K562 (cell line): Measurements from ENCODE around the gene POMGNT1. TPM values are rescaled to one million over a fixed set of nuclear protein-coding genes. Genes with fewer than 3 reads are reported as not detected.

Source experiments
- FOXM1 ChIP-seq, 2 experiments: fragments of 450-650 bp in 1 of 2; sonication (generic) in 1 of 2; formaldehyde crosslinking in 1 of 2; IDR thresholded peaks; 2 replicates each; pipeline versions ENCODE4 v1.6.1 to v1.9.0; 2017 to 2022; ENCODE audit warnings: low read depth in 2 of 2, mild to moderate bottlenecking in 2 of 2, missing genetic modification reagents in 1 of 2, moderate library complexity in 1 of 2
- HDAC6 ChIP-seq: IDR thresholded peaks from 2 replicates; pipeline ENCODE4 v1.6.1; 2012; ENCODE audit warnings: low read depth, mild to moderate bottlenecking, control low read depth, inconsistent platforms, low read length, moderate library complexity
- KLF16 ChIP-seq: IDR thresholded peaks from 2 replicates; pipeline ENCODE4 v1.6.1; 2016; ENCODE audit warnings: antibody characterized with exemption
- NUFIP1 ChIP-seq: fragments of 450-650 bp; IDR thresholded peaks from 2 replicates; pipeline ENCODE4 v1.6.1; 2018; ENCODE audit not compliant: partially characterized antibody
- PTBP1 ChIP-seq: fragments of 200-400 bp; formaldehyde crosslinking; IDR thresholded peaks from 2 replicates; pipeline ENCODE4 v1.6.1; 2017; ENCODE audit warnings: low read depth, low read length
- RNF2 ChIP-seq: sonication (generic); IDR thresholded peaks from 2 replicates; pipeline ENCODE4 v1.6.1; 2016
- ZFX ChIP-seq: sonication (generic); formaldehyde crosslinking; IDR thresholded peaks from 2 replicates; pipeline ENCODE4 v1.8.0; 2022; ENCODE audit warnings: mild to moderate bottlenecking, missing genetic modification reagents, moderate library complexity
- ZNF24 ChIP-seq: fragments of 450-650 bp; IDR thresholded peaks from 2 replicates; pipeline ENCODE4 v1.6.1; 2016
- ZNF408 ChIP-seq: fragments of 250-450 bp; sonication (Bioruptor Pico); IDR thresholded peaks from 2 replicates; pipeline ENCODE4 v1.4.0; 2020; ENCODE audit warnings: low read depth, mild to moderate bottlenecking, moderate library complexity
- polyA plus RNA-seq, 8 experiments: library from polyadenylated mRNA; depleted of rRNA in 4 of 8; stranded (reverse) in 5 of 8; unstranded in 3 of 8; fragments of >200 nt; fragmentation: Nextera tagmentation in 2 of 8; fragmentation: Illumina TruSeq in 1 of 8; extraction: Ambion mirVana in 2 of 8; extraction: Trizol in 1 of 8; gene quantifications; 2 replicates each; pipeline versions ENCODE4 v1.2.1 to v1.2.3, GENCODE V29; 2011 to 2014; ENCODE audit warnings: inconsistent platforms in 1 of 8, missing spikeins in 1 of 8
- total RNA-seq, 7 experiments: library from RNA; depleted of rRNA in 6 of 7; stranded (reverse); fragments of >200 nt in 6 of 7; fragmentation: Illumina TruSeq in 2 of 7; extraction: Trizol in 2 of 7; gene quantifications; 2 replicates each; pipeline versions ENCODE4 v1.2.1 to v1.2.3, GENCODE V29; 2011 to 2021; ENCODE audit warnings: low replicate concordance in 1 of 7
- TF ChIP-seq, protein P1 (sequence below): fragments of 150-350 bp; conservative IDR thresholded peaks from 2 replicates; pipeline ENCODE4 v1.6.1; 2014; ENCODE audit warnings: low read length
- TF ChIP-seq, protein P2 (sequence below): fragments of 250-450 bp; sonication (Bioruptor Pico); IDR thresholded peaks from 2 replicates; pipeline ENCODE4 v1.4.0; 2020; ENCODE audit warnings: mild to moderate bottlenecking
- TF ChIP-seq, protein P3 (sequence below), 2 experiments: fragments of 150-350 bp in 1 of 2; IDR thresholded peaks; 2 replicates each; pipeline ENCODE4 v1.6.1; 2012 to 2016; ENCODE audit warnings: low read depth in 2 of 2, low read length in 2 of 2, mild to moderate bottlenecking in 1 of 2, moderate library complexity in 1 of 2
- TF ChIP-seq, protein P4 (sequence below): sonication (generic); formaldehyde crosslinking; IDR thresholded peaks from 2 replicates; pipeline ENCODE4 v1.8.0; 2022; ENCODE audit warnings: mild to moderate bottlenecking, missing genetic modification reagents

Gene POMGNT1
- total and polyA plus RNA-seq, 9 of the 15 experiments (the other 6 are each of a cell fraction or from before 2014, with no cell fraction given), result 14.1 to 58.9 (median 37.8) TPM

GRCh38 chr1:46158312-46159281, 39.6 kb downstream of the POMGNT1 start (continued):
- TF ChIP-seq, protein P1, sequence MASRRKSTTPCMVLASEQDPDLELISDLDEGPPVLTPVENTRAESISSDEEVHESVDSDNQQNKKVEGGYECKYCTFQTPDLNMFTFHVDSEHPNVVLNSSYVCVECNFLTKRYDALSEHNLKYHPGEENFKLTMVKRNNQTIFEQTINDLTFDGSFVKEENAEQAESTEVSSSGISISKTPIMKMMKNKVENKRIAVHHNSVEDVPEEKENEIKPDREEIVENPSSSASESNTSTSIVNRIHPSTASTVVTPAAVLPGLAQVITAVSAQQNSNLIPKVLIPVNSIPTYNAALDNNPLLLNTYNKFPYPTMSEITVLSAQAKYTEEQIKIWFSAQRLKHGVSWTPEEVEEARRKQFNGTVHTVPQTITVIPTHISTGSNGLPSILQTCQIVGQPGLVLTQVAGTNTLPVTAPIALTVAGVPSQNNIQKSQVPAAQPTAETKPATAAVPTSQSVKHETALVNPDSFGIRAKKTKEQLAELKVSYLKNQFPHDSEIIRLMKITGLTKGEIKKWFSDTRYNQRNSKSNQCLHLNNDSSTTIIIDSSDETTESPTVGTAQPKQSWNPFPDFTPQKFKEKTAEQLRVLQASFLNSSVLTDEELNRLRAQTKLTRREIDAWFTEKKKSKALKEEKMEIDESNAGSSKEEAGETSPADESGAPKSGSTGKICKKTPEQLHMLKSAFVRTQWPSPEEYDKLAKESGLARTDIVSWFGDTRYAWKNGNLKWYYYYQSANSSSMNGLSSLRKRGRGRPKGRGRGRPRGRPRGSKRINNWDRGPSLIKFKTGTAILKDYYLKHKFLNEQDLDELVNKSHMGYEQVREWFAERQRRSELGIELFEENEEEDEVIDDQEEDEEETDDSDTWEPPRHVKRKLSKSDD, result no peak
- peak; percentile 98 for TF ChIP-seq FOXM1 (IDR thresholded peaks at IDR 0.05; ENCODE audit: low read depth)
- no peak for TF ChIP-seq FOXM1 (CRISPR knock-in tag; IDR thresholded peaks at IDR 0.05; ENCODE audit: low read depth)
- no peak for TF ChIP-seq HDAC6
- TF ChIP-seq, protein P2, sequence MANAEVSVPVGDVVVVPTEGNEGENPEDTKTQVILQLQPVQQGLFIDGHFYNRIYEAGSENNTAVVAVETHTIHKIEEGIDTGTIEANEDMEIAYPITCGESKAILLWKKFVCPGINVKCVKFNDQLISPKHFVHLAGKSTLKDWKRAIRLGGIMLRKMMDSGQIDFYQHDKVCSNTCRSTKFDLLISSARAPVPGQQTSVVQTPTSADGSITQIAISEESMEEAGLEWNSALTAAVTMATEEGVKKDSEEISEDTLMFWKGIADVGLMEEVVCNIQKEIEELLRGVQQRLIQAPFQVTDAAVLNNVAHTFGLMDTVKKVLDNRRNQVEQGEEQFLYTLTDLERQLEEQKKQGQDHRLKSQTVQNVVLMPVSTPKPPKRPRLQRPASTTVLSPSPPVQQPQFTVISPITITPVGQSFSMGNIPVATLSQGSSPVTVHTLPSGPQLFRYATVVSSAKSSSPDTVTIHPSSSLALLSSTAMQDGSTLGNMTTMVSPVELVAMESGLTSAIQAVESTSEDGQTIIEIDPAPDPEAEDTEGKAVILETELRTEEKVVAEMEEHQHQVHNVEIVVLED (CRISPR knock-in tag), result no peak
- TF ChIP-seq ZNF408 (CRISPR knock-in tag), result no peak
- TF ChIP-seq RNF2, result peak; percentile 78
- TF ChIP-seq, protein P3, sequence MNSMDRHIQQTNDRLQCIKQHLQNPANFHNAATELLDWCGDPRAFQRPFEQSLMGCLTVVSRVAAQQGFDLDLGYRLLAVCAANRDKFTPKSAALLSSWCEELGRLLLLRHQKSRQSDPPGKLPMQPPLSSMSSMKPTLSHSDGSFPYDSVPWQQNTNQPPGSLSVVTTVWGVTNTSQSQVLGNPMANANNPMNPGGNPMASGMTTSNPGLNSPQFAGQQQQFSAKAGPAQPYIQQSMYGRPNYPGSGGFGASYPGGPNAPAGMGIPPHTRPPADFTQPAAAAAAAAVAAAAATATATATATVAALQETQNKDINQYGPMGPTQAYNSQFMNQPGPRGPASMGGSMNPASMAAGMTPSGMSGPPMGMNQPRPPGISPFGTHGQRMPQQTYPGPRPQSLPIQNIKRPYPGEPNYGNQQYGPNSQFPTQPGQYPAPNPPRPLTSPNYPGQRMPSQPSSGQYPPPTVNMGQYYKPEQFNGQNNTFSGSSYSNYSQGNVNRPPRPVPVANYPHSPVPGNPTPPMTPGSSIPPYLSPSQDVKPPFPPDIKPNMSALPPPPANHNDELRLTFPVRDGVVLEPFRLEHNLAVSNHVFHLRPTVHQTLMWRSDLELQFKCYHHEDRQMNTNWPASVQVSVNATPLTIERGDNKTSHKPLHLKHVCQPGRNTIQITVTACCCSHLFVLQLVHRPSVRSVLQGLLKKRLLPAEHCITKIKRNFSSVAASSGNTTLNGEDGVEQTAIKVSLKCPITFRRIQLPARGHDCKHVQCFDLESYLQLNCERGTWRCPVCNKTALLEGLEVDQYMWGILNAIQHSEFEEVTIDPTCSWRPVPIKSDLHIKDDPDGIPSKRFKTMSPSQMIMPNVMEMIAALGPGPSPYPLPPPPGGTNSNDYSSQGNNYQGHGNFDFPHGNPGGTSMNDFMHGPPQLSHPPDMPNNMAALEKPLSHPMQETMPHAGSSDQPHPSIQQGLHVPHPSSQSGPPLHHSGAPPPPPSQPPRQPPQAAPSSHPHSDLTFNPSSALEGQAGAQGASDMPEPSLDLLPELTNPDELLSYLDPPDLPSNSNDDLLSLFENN (IDR thresholded peaks at IDR 0.05; ENCODE audit: low read depth in 2 of 2, low read length in 2 of 2), result peak in 1 of 2 experiments; percentile 96; a peak in 2 of 4 replicates
- no peak for TF ChIP-seq PTBP1
- peak; percentile 99 for TF ChIP-seq KLF16
- peak; percentile 45; the same call in 1 of the 2 replicates for TF ChIP-seq ZNF24
- TF ChIP-seq, protein P4, sequence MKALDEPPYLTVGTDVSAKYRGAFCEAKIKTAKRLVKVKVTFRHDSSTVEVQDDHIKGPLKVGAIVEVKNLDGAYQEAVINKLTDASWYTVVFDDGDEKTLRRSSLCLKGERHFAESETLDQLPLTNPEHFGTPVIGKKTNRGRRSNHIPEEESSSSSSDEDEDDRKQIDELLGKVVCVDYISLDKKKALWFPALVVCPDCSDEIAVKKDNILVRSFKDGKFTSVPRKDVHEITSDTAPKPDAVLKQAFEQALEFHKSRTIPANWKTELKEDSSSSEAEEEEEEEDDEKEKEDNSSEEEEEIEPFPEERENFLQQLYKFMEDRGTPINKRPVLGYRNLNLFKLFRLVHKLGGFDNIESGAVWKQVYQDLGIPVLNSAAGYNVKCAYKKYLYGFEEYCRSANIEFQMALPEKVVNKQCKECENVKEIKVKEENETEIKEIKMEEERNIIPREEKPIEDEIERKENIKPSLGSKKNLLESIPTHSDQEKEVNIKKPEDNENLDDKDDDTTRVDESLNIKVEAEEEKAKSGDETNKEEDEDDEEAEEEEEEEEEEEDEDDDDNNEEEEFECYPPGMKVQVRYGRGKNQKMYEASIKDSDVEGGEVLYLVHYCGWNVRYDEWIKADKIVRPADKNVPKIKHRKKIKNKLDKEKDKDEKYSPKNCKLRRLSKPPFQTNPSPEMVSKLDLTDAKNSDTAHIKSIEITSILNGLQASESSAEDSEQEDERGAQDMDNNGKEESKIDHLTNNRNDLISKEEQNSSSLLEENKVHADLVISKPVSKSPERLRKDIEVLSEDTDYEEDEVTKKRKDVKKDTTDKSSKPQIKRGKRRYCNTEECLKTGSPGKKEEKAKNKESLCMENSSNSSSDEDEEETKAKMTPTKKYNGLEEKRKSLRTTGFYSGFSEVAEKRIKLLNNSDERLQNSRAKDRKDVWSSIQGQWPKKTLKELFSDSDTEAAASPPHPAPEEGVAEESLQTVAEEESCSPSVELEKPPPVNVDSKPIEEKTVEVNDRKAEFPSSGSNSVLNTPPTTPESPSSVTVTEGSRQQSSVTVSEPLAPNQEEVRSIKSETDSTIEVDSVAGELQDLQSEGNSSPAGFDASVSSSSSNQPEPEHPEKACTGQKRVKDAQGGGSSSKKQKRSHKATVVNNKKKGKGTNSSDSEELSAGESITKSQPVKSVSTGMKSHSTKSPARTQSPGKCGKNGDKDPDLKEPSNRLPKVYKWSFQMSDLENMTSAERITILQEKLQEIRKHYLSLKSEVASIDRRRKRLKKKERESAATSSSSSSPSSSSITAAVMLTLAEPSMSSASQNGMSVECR (CRISPR knock-in tag), result no peak
- no peak for TF ChIP-seq NUFIP1
- TF ChIP-seq ZFX (CRISPR knock-in tag), result peak; percentile 57
